GM12873 (cell line): ENCODE measurements around the gene DNASE1L2.

ENCODE experiments used
- TF ChIP-seq, protein P1 (sequence below): IDR thresholded peaks from 2 replicates; pipeline ENCODE4 v1.5.1; 2012; ENCODE audit warnings: low read depth, mild to moderate bottlenecking, moderate library complexity, low read length, control low read depth; ENCODE audit not compliant: insufficient read depth; ENCODE audit errors: missing control alignments

Gene DNASE1L2

GRCh38 chr16:2205104-2205966, 30.9 kb upstream of the DNASE1L2 start, which contains the start of gene MLST8:
Gene MLST8 (plus strand): TSS chr16:2205454. CDS start chr16:2206086, 632 bp downstream.
- TF ChIP-seq, protein P1, sequence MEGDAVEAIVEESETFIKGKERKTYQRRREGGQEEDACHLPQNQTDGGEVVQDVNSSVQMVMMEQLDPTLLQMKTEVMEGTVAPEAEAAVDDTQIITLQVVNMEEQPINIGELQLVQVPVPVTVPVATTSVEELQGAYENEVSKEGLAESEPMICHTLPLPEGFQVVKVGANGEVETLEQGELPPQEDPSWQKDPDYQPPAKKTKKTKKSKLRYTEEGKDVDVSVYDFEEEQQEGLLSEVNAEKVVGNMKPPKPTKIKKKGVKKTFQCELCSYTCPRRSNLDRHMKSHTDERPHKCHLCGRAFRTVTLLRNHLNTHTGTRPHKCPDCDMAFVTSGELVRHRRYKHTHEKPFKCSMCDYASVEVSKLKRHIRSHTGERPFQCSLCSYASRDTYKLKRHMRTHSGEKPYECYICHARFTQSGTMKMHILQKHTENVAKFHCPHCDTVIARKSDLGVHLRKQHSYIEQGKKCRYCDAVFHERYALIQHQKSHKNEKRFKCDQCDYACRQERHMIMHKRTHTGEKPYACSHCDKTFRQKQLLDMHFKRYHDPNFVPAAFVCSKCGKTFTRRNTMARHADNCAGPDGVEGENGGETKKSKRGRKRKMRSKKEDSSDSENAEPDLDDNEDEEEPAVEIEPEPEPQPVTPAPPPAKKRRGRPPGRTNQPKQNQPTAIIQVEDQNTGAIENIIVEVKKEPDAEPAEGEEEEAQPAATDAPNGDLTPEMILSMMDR: peak; percentile 17

DNA sequence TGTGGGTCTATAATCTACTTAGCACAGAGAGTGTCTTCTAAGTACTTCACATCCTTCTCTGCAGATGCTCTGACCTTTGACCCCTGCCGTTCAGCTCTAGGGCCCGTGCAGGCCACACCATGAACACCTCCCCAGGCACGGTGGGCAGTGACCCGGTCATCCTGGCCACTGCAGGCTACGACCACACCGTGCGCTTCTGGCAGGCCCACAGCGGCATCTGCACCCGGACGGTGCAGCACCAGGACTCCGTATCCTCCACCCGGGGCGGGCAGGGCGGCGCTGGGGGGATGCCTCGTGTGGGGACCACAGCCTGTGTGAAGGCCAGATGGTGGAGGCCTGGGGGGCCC, 30.3 kb upstream of the DNASE1L2 start:
- TF ChIP-seq, protein P1: no peak

DNA sequence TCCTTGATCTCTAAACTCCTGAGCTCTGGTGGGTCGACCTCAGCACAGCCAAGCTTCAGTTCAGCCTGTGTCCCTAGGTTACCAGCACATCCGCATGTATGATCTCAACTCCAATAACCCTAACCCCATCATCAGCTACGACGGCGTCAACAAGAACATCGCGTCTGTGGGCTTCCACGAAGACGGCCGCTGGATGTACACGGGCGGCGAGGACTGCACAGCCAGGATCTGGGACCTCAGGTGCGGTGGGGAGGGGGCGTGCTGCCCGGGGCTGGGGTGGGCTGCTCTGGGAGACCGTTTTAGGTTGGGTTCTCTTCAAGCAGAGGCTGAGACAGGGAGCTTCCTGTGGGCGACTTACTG, 29.8 kb upstream of the DNASE1L2 start:
- TF ChIP-seq, protein P1: no peak

GRCh38 chr16:2206780-2207433, 29.3 kb upstream of the DNASE1L2 start:
- TF ChIP-seq, protein P1: no peak

DNA sequence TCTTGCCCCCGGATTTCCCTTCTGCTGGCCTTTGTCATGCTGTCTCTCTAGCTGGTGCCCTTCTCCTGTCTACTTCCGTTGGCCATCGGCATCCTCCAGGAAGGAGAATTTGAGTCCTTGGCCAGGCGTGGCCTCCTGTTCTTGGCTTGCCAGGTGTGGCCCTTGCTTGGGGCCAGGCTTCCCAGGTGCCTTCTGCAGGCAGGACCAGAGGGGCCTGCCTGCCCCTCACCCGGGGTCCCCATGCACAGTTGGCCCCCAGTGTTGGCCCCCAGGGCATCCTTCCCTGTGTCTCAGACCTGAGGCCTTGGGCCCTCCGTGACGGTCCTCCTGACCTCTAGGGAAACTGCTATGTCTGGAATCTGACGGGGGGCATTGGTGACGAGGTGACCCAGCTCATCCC, 28.4 kb upstream of the DNASE1L2 start:
- TF ChIP-seq, protein P1: no peak

GRCh38 chr16:2208308-2208707, 27.9 kb upstream of the DNASE1L2 start:
- TF ChIP-seq, protein P1: no peak

DNA sequence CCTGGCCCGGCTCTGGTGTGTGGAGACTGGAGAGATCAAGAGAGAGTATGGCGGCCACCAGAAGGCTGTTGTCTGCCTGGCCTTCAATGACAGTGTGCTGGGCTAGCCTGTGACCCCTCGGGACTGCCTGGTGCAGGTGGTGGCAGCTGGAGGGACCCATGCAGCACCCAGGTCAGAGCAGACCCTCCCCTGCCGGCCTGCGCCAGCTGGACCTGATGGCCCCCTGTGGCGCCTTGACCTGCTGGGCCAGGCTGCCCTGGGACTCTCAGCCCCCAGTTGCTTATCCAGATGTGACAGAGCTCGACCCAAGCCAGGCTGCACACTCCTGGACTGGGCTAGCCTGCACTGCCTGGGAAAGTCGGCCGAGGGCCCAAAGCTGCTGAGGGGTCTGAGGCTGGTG, 27.5 kb upstream of the DNASE1L2 start:
- TF ChIP-seq, protein P1: no peak
